A549 (cell line): ENCODE results near the gene MUC7. TPM values are rescaled to one million over a fixed set of nuclear protein-coding genes. Genes with fewer than 3 reads are reported as not detected.

Experiments
- ATAC-seq, 2 experiments: fragments of 200-7000 bp in 1 of 2; fragments of >200 bp in 1 of 2; cut with Nextera tagmentation in 1 of 2; cut with Tn5 transposase in 1 of 2; 3 replicates each; pipeline versions ENCODE4 v1.8.0 to v1.9.1; 2018 to 2020; ENCODE audit warnings: mild to moderate bottlenecking in 1 of 2, moderate library complexity in 1 of 2
- CTCF ChIA-PET: fragments of 300-600 bp; sonication (Branson Sonifier 250); formaldehyde crosslinking; extraction: SDS; loops from one replicate; lab custom pipeline; 2021; ENCODE audit warnings: antibody characterized with exemption, inconsistent platforms; lab: Yijun Ruan, JAX
- POLR2A ChIA-PET: fragments of 350-600 bp; formaldehyde crosslinking; extraction: SDS; loops from one replicate; lab custom pipeline; 2021; ENCODE audit warnings: antibody characterized with exemption, inconsistent platforms; lab: Yijun Ruan, JAX
- DNase-seq, 2 experiments: peaks; one replicate each; pipeline versions ENCODE4 v3.0.0 to v3.0.0-alpha.2; 2011 to 2016; ENCODE audit warnings: low read depth in 1 of 2, low spot score in 1 of 2
- FAIRE-seq: peaks from 2 replicates; lab custom pipeline; 2011; peaks lifted over from hg19 to GRCh38; lab: Jason Lieb, UNC
- H3K27ac ChIP-seq, 2 experiments: fragments of >200 bp; sonication (Bioruptor Twin); formaldehyde crosslinking; 3 replicates each; pipeline ENCODE4 v1.5.1; 2016 to 2017
- H3K4me1 ChIP-seq: fragments of >200 bp; sonication (Bioruptor Twin); formaldehyde crosslinking; 3 replicates; pipeline ENCODE4 v1.6.1; 2016
- H3K4me2 ChIP-seq: fragments of >200 bp; sonication (Bioruptor Twin); formaldehyde crosslinking; 3 replicates; pipeline ENCODE4 v1.6.1; 2016
- H3K4me3 ChIP-seq: fragments of >200 bp; sonication (Bioruptor Twin); formaldehyde crosslinking; 3 replicates; pipeline ENCODE4 v1.5.1; 2016
- H3K9me3 ChIP-seq: fragments of >200 bp; sonication (Bioruptor Twin); formaldehyde crosslinking; 3 replicates; pipeline ENCODE4 v1.6.1; 2016
- BHLHE40 ChIP-seq: IDR thresholded peaks from 2 replicates; pipeline ENCODE4 v1.6.1; 2012; ENCODE audit warnings: low read depth, low read length, inconsistent platforms
- CEBPB ChIP-seq, 2 experiments: fragments of >200 bp in 1 of 2; sonication (Bioruptor Twin) in 1 of 2; formaldehyde crosslinking in 1 of 2; IDR thresholded peaks; 2 replicates each; pipeline ENCODE4 v1.6.1; 2012 to 2016
- CHD2 ChIP-seq: fragments of 150-350 bp; IDR thresholded peaks from 2 replicates; pipeline ENCODE4 v1.6.1; 2014; ENCODE audit warnings: low read length; ENCODE audit not compliant: partially characterized antibody
- CHD4 ChIP-seq: fragments of 200-600 bp; sonication (generic); IDR thresholded peaks from 2 replicates; pipeline ENCODE4 v1.6.1; 2016; ENCODE audit warnings: antibody characterized with exemption, mild to moderate bottlenecking, borderline replicate concordance
- E2F6 ChIP-seq: IDR thresholded peaks from 2 replicates; pipeline ENCODE4 v1.6.1; 2012; ENCODE audit warnings: low read depth, borderline replicate concordance
- EHMT2 ChIP-seq: fragments of 200-600 bp; sonication (generic); IDR thresholded peaks from 2 replicates; pipeline ENCODE4 v1.6.1; 2016; ENCODE audit warnings: antibody characterized with exemption, low read depth, mild to moderate bottlenecking, moderate library complexity
- ELK1 ChIP-seq: fragments of 150-350 bp; IDR thresholded peaks from 2 replicates; pipeline ENCODE4 v1.6.1; 2014; ENCODE audit warnings: low read depth, mild to moderate bottlenecking, low read length
- FOSB ChIP-seq: fragments of 250-450 bp; sonication (Bioruptor Pico); IDR thresholded peaks from 2 replicates; pipeline ENCODE4 v1.5.0; 2020; ENCODE audit warnings: mild to moderate bottlenecking, moderate library complexity
- FOSL2 ChIP-seq, 2 experiments: fragments of 450-650 bp in 1 of 2; fragments of >200 bp in 1 of 2; sonication (Bioruptor Twin) in 1 of 2; formaldehyde crosslinking; IDR thresholded peaks; 2 replicates each; pipeline versions ENCODE4 v1.5.0 to v1.6.1; 2016 to 2020; ENCODE audit warnings: mild to moderate bottlenecking in 1 of 2, moderate library complexity in 1 of 2
- GATA3 ChIP-seq: IDR thresholded peaks from 2 replicates; pipeline ENCODE4 v1.6.1; 2012; ENCODE audit warnings: borderline replicate concordance
- HES2 ChIP-seq: fragments of >200 bp; sonication (Bioruptor Twin); formaldehyde crosslinking; IDR thresholded peaks from 2 replicates; pipeline ENCODE4 v1.6.1; 2016
- HEYL ChIP-seq: fragments of 250-450 bp; sonication (Bioruptor Pico); IDR thresholded peaks from 2 replicates; pipeline ENCODE4 v1.8.0; 2021; ENCODE audit warnings: mild to moderate bottlenecking, moderate library complexity
- KDM1A ChIP-seq: fragments of 200-600 bp; sonication (generic); IDR thresholded peaks from 2 replicates; pipeline ENCODE4 v1.6.1; 2016; ENCODE audit warnings: low read depth, mild to moderate bottlenecking
- MAX ChIP-seq: IDR thresholded peaks from 2 replicates; pipeline ENCODE4 v1.6.1; 2012
- MYC ChIP-seq: IDR thresholded peaks from 2 replicates; pipeline ENCODE4 v1.6.1; 2012; ENCODE audit warnings: mild to moderate bottlenecking, inconsistent platforms, low read length, improper control_type of control experiment, borderline replicate concordance
- NR3C1 ChIP-seq: fragments of >200 bp; sonication (Bioruptor Twin); formaldehyde crosslinking; IDR thresholded peaks from 3 replicates; pipeline ENCODE4 v1.6.1; 2017
- PBX3 ChIP-seq: IDR thresholded peaks from 2 replicates; pipeline ENCODE4 v1.6.1; 2012
- POLR2A ChIP-seq: IDR thresholded peaks from 2 replicates; pipeline ENCODE4 v1.6.1; 2012; ENCODE audit warnings: mild to moderate bottlenecking, low read length
- RAD21 ChIP-seq, 2 experiments: fragments of >200 bp in 1 of 2; sonication (Bioruptor Twin) in 1 of 2; formaldehyde crosslinking in 1 of 2; IDR thresholded peaks in 1 of 2; conservative IDR thresholded peaks in 1 of 2; 2 replicates in 1 of 2; 3 replicates in 1 of 2; pipeline ENCODE4 v1.6.1; 2012 to 2018; ENCODE audit warnings: inconsistent platforms in 1 of 2
- TFCP2L1 ChIP-seq: fragments of 250-450 bp; sonication (Bioruptor Pico); IDR thresholded peaks from 2 replicates; pipeline ENCODE4 v1.5.0; 2021; ENCODE audit warnings: mild to moderate bottlenecking
- TP53 ChIP-seq: fragments of 250-450 bp; sonication (Bioruptor Pico); IDR thresholded peaks from 2 replicates; pipeline ENCODE4 v1.5.0; 2021; ENCODE audit warnings: mild to moderate bottlenecking, moderate library complexity
- ZC3H11A ChIP-seq: fragments of 450-650 bp; IDR thresholded peaks from 2 replicates; pipeline ENCODE4 v1.6.1; 2014; ENCODE audit warnings: antibody characterized with exemption, mild to moderate bottlenecking
- ZNF302 ChIP-seq: fragments of 250-450 bp; sonication (Bioruptor Pico); IDR thresholded peaks from 2 replicates; pipeline ENCODE4 v1.9.0; 2021; ENCODE audit warnings: inconsistent platforms, mild to moderate bottlenecking, moderate library complexity
- WGBS: methylation state at CpG from one replicate; pipeline ENCODE4 v1.1.6; 2017; ENCODE audit errors: missing lambda C conversion rate; 5-methylcytosine and 5-hydroxymethylcytosine counted together
- polyA plus RNA-seq, 4 experiments: library from polyadenylated mRNA; depleted of rRNA in 3 of 4; stranded (reverse); fragments of >200 nt; fragmentation: RNase III in 1 of 4; extraction: RNeasy Plus Mini Kit Qiagen cat#74134 plus additional on column Dnase treatment in 1 of 4; gene quantifications; 2 replicates in 3 of 4; 3 replicates in 1 of 4; pipeline ENCODE4 v1.2.3, GENCODE V29; 2011 to 2017

Gene MUC7
- polyA plus RNA-seq, 2 of the 4 experiments (the other 2 are of a cell fraction) = not detected

- Histone ChIP-seq H3K4me2 (no peak overlapping the region), H3K4me1 (no peaks in the 10 kb centered on the region), H3K4me3 (no peak overlapping the region), H3K27ac (no peak overlapping the region), H3K9me3 (no peaks in the 10 kb centered on the region)
- ChIA-PET POLR2A (no interaction called here), CTCF (no interaction called here)
- 22% methylated on average over 5 of the region's 5 CpGs for WGBS
- no peak for FAIRE-seq
- ATAC-seq = no peak
- TF ChIP-seq NR3C1 = no peak
- TF ChIP-seq HES2 = no peak
- TF ChIP-seq FOSL2 (IDR thresholded peaks at IDR 0.05) = no peak
- TF ChIP-seq FOSL2 (CRISPR knock-in tag; IDR thresholded peaks at IDR 0.05) = no peak
- no peak for TF ChIP-seq CHD4
- TF ChIP-seq MAX = no peak
- no peak for TF ChIP-seq ELK1
- no peak for TF ChIP-seq POLR2A
- no peak for TF ChIP-seq E2F6
- TF ChIP-seq ZC3H11A = no peak
- TF ChIP-seq KDM1A = no peak
- no peak for TF ChIP-seq MYC
- no peak for TF ChIP-seq ZNF302 (CRISPR knock-in tag)
- TF ChIP-seq RAD21 (conservative IDR thresholded peaks at IDR 0.05 in 1 of 2, IDR thresholded peaks at IDR 0.05 in 1 of 2) = no peak
- no peak for TF ChIP-seq HEYL (CRISPR knock-in tag)
- DNase-seq = no peak
Observed at GRCh38 chr4:70443329-70443728, 28.7 kb upstream of the MUC7 start.

- 11% methylated on average over 3 of the region's 3 CpGs for WGBS
- Histone ChIP-seq H3K27ac (no peak overlapping the region), H3K9me3 (no peaks in the 10 kb centered on the region), H3K4me3 (no peak overlapping the region), H3K4me1 (no peaks in the 10 kb centered on the region), H3K4me2 (no peak overlapping the region)
- FAIRE-seq (no peak), ATAC-seq (no peak), DNase-seq (no peak)
- no peak for TF ChIP-seq EHMT2
- TF ChIP-seq TP53 (CRISPR knock-in tag) = no peak
- TF ChIP-seq BHLHE40 = no peak
- ChIA-PET CTCF (no interaction called here), POLR2A (no interaction called here)
Observed at GRCh38 chr4:70449220-70449619, 22.8 kb upstream of the MUC7 start.

GRCh38 chr4:70452946-70453345 lies 19.1 kb upstream of the MUC7 start:
- Histone ChIP-seq H3K4me2 (no peak overlapping the region), H3K27ac (no peak overlapping the region), H3K4me3 (no peak overlapping the region), H3K9me3 (no peaks in the 10 kb centered on the region), H3K4me1 (no peaks in the 10 kb centered on the region)
- no peak for FAIRE-seq
- TF ChIP-seq FOSL2 (IDR thresholded peaks at IDR 0.05) = no peak
- TF ChIP-seq FOSL2 (CRISPR knock-in tag; IDR thresholded peaks at IDR 0.05) = no peak
- no peak for TF ChIP-seq CHD2
- TF ChIP-seq TFCP2L1 (CRISPR knock-in tag) = no peak
- no peak for TF ChIP-seq CEBPB (IDR thresholded peaks at IDR 0.05)
- no peak for TF ChIP-seq MYC
- TF ChIP-seq PBX3 = no peak
- no peak for TF ChIP-seq RAD21 (conservative IDR thresholded peaks at IDR 0.05 in 1 of 2, IDR thresholded peaks at IDR 0.05 in 1 of 2)
- no peak for TF ChIP-seq HEYL (CRISPR knock-in tag)
- no peak for TF ChIP-seq GATA3
- no peak for TF ChIP-seq FOSB (CRISPR knock-in tag)
- no peak for TF ChIP-seq NR3C1
- ATAC-seq = no peak
- ChIA-PET CTCF (no interaction called here), POLR2A (no interaction called here)
- no peak for DNase-seq
- WGBS = 0% methylated on average over 1 of the region's 1 CpG
